Endodermal cell (in vitro differentiated cells): ENCODE data around the gene NINL. TPM values are rescaled to one million over a fixed set of nuclear protein-coding genes. Genes with fewer than 3 reads are reported as not detected.
A peak's percentile ranks its signal among the peaks of the same experiment; 100 is the strongest.

Source experiments
- DNase-seq: peaks from one replicate; pipeline ENCODE4 v3.0.0-alpha.2; 2017
- H3K27ac ChIP-seq: 2 replicates; pipeline ENCODE4 v1.5.1; 2013; ENCODE audit warnings: mild to moderate bottlenecking, low read depth, low read length, moderate library complexity
- H3K27me3 ChIP-seq: 2 replicates; pipeline ENCODE4 v1.6.1; 2013; ENCODE audit warnings: mild to moderate bottlenecking, low read length, moderate library complexity; ENCODE audit not compliant: insufficient read depth, control insufficient read depth, poor library complexity, severe bottlenecking
- H3K36me3 ChIP-seq: 2 replicates; pipeline ENCODE4 v1.7.0; 2013; ENCODE audit warnings: mild to moderate bottlenecking, low read length, moderate library complexity; ENCODE audit not compliant: control insufficient read depth, insufficient read depth
- H3K4me1 ChIP-seq: one replicate; pipeline ENCODE4 v1.7.0; 2013; ENCODE audit warnings: low read length; ENCODE audit not compliant: control insufficient read depth, insufficient read depth
- H3K4me3 ChIP-seq: 2 replicates; pipeline ENCODE4 v1.5.1; 2013; ENCODE audit warnings: mild to moderate bottlenecking, low read length, moderate library complexity
- H3K9ac ChIP-seq: 2 replicates; pipeline ENCODE4 v1.6.1; 2013; ENCODE audit warnings: mild to moderate bottlenecking, low read length, moderate library complexity; ENCODE audit not compliant: poor library complexity, severe bottlenecking; ENCODE audit errors: extremely low read depth
- H3K9me3 ChIP-seq: 2 replicates; pipeline ENCODE4 v1.6.1; 2013; ENCODE audit warnings: mild to moderate bottlenecking, low read length, moderate library complexity; ENCODE audit not compliant: control insufficient read depth
- H3K27ac Mint-ChIP-seq: 2 replicates; pipeline ENCODE4 v1.8.0; 2020; ENCODE audit warnings: mixed read lengths
- H3K27me3 Mint-ChIP-seq: 2 replicates; pipeline ENCODE4 v1.8.0; 2021; ENCODE audit warnings: mild to moderate bottlenecking, mixed read lengths; ENCODE audit not compliant: insufficient read depth
- H3K36me3 Mint-ChIP-seq: 2 replicates; pipeline ENCODE4 v1.8.0; 2020; ENCODE audit warnings: low read depth, mixed read lengths
- H3K4me1 Mint-ChIP-seq: 2 replicates; pipeline ENCODE4 v1.8.0; 2020; ENCODE audit warnings: mixed read lengths
- H3K4me3 Mint-ChIP-seq: 2 replicates; pipeline ENCODE4 v1.8.0; 2020; ENCODE audit warnings: mild to moderate bottlenecking, moderate library complexity, mixed read lengths
- H3K9me3 Mint-ChIP-seq: 2 replicates; pipeline ENCODE4 v1.8.0; 2020; ENCODE audit warnings: mild to moderate bottlenecking, mixed read lengths
- CTCF ChIP-seq: fragments of 200-600 bp; sonication (generic); conservative IDR thresholded peaks from 2 replicates; pipeline ENCODE4 v1.5.0; 2021; ENCODE audit warnings: antibody characterized with exemption, mild to moderate bottlenecking
- WGBS, 2 experiments: methylation state at CpG; one replicate each; pipeline versions ENCODE4 v1.1.5 to v1.1.7; 2013; ENCODE audit warnings: missing lambda C conversion rate in 2 of 2, mixed read lengths in 1 of 2; ENCODE audit not compliant: insufficient coverage in 1 of 2, insufficient read length in 1 of 2; 5-methylcytosine and 5-hydroxymethylcytosine counted together
- total RNA-seq, 2 donors: library from RNA; stranded (reverse); fragmentation: NEBNext Ultra II Directional in 1 of 2; extraction: Animal tissue kit (Norgen Biotek cat#: 25700) in 1 of 2; gene quantifications; 2 replicates in 1 of 2; 3 replicates in 1 of 2; pipeline ENCODE4 v1.2.1, GENCODE V29; 2021

NINL gene
- total RNA-seq, 2 donors from 2014 or later: 78.5 to 101 TPM

- Histone ChIP-seq H3K36me3 (peaks cover 100% of the 10 kb centered on the region), H3K27me3 (no peaks in the 10 kb centered on the region), H3K4me1 (peaks cover 3% of the 10 kb centered on the region), H3K9ac (no peak overlapping the region), H3K27ac (no peak overlapping the region), H3K9me3 (peaks cover 17% of the 10 kb centered on the region), H3K4me3 (no peak overlapping the region)
- WGBS, 2 experiments: 96 to 100% methylated on average over 6 to 8 of the region's 8 CpGs
- H3K4me1 Mint-ChIP-seq: no peaks in the 10 kb centered on the region
- H3K4me3 Mint-ChIP-seq: no peak overlapping the region
- no peak overlapping the region for H3K27ac Mint-ChIP-seq
- DNase-seq: no peak
- no peaks in the 10 kb centered on the region for H3K27me3 Mint-ChIP-seq
- TF ChIP-seq CTCF: no peak
- H3K9me3 Mint-ChIP-seq: peaks cover 18% of the 10 kb centered on the region
- peaks cover 87% of the 10 kb centered on the region for H3K36me3 Mint-ChIP-seq
These were observed 75.1 kb downstream of the NINL start for GRCh38 chr20:25510202-25510601.

GRCh38 chr20:25509084-25509483 lies 76.2 kb downstream of the NINL start:
- peaks cover 100% of the 10 kb centered on the region for H3K36me3 ChIP-seq

GRCh38 chr20:25508083-25508770 lies 77.1 kb downstream of the NINL start:
- Mint-ChIP-seq H3K27me3 (no peaks in the 10 kb centered on the region), H3K9me3 (no peaks in the 10 kb centered on the region), H3K4me3 (no peak overlapping the region), H3K27ac (no peak overlapping the region), H3K4me1 (no peaks in the 10 kb centered on the region), H3K36me3 (peaks cover 83% of the 10 kb centered on the region)
- Histone ChIP-seq H3K9ac (no peak overlapping the region), H3K27ac (no peak overlapping the region), H3K36me3 (peaks cover 99% of the 10 kb centered on the region), H3K4me3 (no peak overlapping the region), H3K4me1 (peaks cover 3% of the 10 kb centered on the region), H3K9me3 (no peaks in the 10 kb centered on the region), H3K27me3 (no peaks in the 10 kb centered on the region)
- TF ChIP-seq CTCF: peak; percentile 28
- DNase-seq: no peak
- WGBS, 2 experiments: 96% methylated on average over 2 to 10 of the region's 10 CpGs

More at GRCh38 chr20:25509084-25509483, 76.2 kb downstream of the NINL start:
- Histone ChIP-seq H3K4me1 (peaks cover 3% of the 10 kb centered on the region), H3K9ac (no peak overlapping the region), H3K9me3 (peaks cover 6% of the 10 kb centered on the region), H3K27ac (no peak overlapping the region), H3K27me3 (no peaks in the 10 kb centered on the region), H3K4me3 (no peak overlapping the region)
- peaks cover 7% of the 10 kb centered on the region for H3K9me3 Mint-ChIP-seq
- H3K4me3 Mint-ChIP-seq: no peak overlapping the region
- peaks cover 86% of the 10 kb centered on the region for H3K36me3 Mint-ChIP-seq
- DNase-seq: no peak
- H3K27ac Mint-ChIP-seq: no peak overlapping the region
- TF ChIP-seq CTCF: no peak
- WGBS, 2 experiments: 92 to 94% methylated on average over 2 to 5 of the region's 5 CpGs
- H3K27me3 Mint-ChIP-seq: no peaks in the 10 kb centered on the region
- no peaks in the 10 kb centered on the region for H3K4me1 Mint-ChIP-seq
